HEK293 (cell line): ENCODE data around the gene HS3ST5.

Experiments used
- CTCF ChIA-PET: fragments of 350-600 bp; formaldehyde crosslinking; extraction: SDS; loops from one replicate; lab custom pipeline; 2021; ENCODE audit warnings: antibody characterized with exemption; lab: Yijun Ruan, JAX
- POLR2A ChIA-PET: fragments of 300-600 bp; formaldehyde crosslinking; extraction: SDS; loops from one replicate; lab custom pipeline; 2020; ENCODE audit warnings: antibody characterized with exemption, inconsistent platforms; lab: Yijun Ruan, JAX
- H3K27ac ChIP-seq: fragments of 200-500 bp; sonication (Bioruptor generic); 2 replicates; pipeline ENCODE4 v1.5.1; 2014; ENCODE audit warnings: low read depth, low read length, control low read depth, inconsistent platforms; ENCODE audit errors: extremely low read depth
- H3K36me3 ChIP-seq, 2 experiments: fragments of 200-500 bp in 1 of 2; sonication (Bioruptor generic) in 1 of 2; 1 replicate in 1 of 2; 2 replicates in 1 of 2; pipeline ENCODE4 v1.5.1; 2014 to 2017; ENCODE audit warnings: inconsistent platforms in 2 of 2, low read length in 2 of 2; ENCODE audit not compliant: control insufficient read depth in 2 of 2, insufficient read depth in 1 of 2
- H3K4me1 ChIP-seq: fragments of 200-500 bp; sonication (Bioruptor generic); 2 replicates; pipeline ENCODE4 v1.5.1; 2014; ENCODE audit warnings: mild to moderate bottlenecking, low read length, inconsistent platforms; ENCODE audit not compliant: control insufficient read depth, insufficient read depth
- H3K4me3 ChIP-seq: 2 replicates; pipeline ENCODE4 v1.5.1; 2011; ENCODE audit warnings: low read depth, mild to moderate bottlenecking, control low read depth, low read length, moderate library complexity
- H3K9me3 ChIP-seq: fragments of 200-500 bp; sonication (Bioruptor generic); 2 replicates; pipeline ENCODE4 v1.5.1; 2014; ENCODE audit warnings: low read depth, low read length, inconsistent platforms; ENCODE audit not compliant: control insufficient read depth, insufficient read depth
- BCL11B ChIP-seq: fragments of 450-650 bp; formaldehyde crosslinking; IDR thresholded peaks from 2 replicates; pipeline ENCODE4 v1.5.1; 2016; ENCODE audit warnings: low read depth, missing biosample characterization, missing genetic modification characterization
- KLF10 ChIP-seq: fragments of 450-650 bp; IDR thresholded peaks from 2 replicates; pipeline ENCODE4 v1.5.1; 2018; ENCODE audit warnings: missing biosample characterization, mild to moderate bottlenecking, missing genetic modification characterization
- ZBTB10 ChIP-seq: fragments of 450-650 bp; formaldehyde crosslinking; IDR thresholded peaks from 2 replicates; pipeline ENCODE4 v1.5.1; 2016; ENCODE audit warnings: missing biosample characterization, missing genetic modification characterization
- ZNF148 ChIP-seq: fragments of 450-650 bp; formaldehyde crosslinking; IDR thresholded peaks from 2 replicates; pipeline ENCODE4 v1.5.0; 2017; ENCODE audit warnings: missing biosample characterization, missing genetic modification characterization, borderline replicate concordance
- ZNF2 ChIP-seq: fragments of 450-650 bp; formaldehyde crosslinking; IDR thresholded peaks from 2 replicates; pipeline ENCODE4 v1.5.1; 2016; ENCODE audit warnings: missing biosample characterization, missing genetic modification characterization
- ZNF324 ChIP-seq: fragments of 450-650 bp; formaldehyde crosslinking; IDR thresholded peaks from 2 replicates; pipeline ENCODE4 v1.5.1; 2016; ENCODE audit warnings: missing biosample characterization, missing genetic modification characterization
- ZNF366 ChIP-seq: fragments of 450-650 bp; formaldehyde crosslinking; conservative IDR thresholded peaks from 2 replicates; pipeline ENCODE4 v1.5.1; 2016; ENCODE audit warnings: missing biosample characterization, missing genetic modification characterization
- ZNF585B ChIP-seq: fragments of 450-650 bp; formaldehyde crosslinking; IDR thresholded peaks from 2 replicates; pipeline ENCODE4 v1.5.1; 2016; ENCODE audit warnings: missing biosample characterization, missing genetic modification characterization
- ZNF626 ChIP-seq: fragments of 450-650 bp; sonication (Bioruptor Pico); formaldehyde crosslinking; IDR thresholded peaks from 2 replicates; pipeline ENCODE4 v1.5.1; 2018; ENCODE audit warnings: missing biosample characterization, missing genetic modification characterization, inconsistent platforms
- ZNF645 ChIP-seq: fragments of 450-650 bp; formaldehyde crosslinking; IDR thresholded peaks from 2 replicates; pipeline ENCODE4; 2016; ENCODE audit warnings: missing biosample characterization, missing genetic modification characterization
- ZNF707 ChIP-seq: fragments of 450-650 bp; formaldehyde crosslinking; IDR thresholded peaks from 2 replicates; pipeline ENCODE4 v1.5.1; 2016; ENCODE audit warnings: missing biosample characterization, missing genetic modification characterization
- ZNF830 ChIP-seq: fragments of 450-650 bp; IDR thresholded peaks from 2 replicates; pipeline ENCODE4 v1.5.0; 2018; ENCODE audit warnings: missing biosample characterization, missing genetic modification characterization, low read depth, mild to moderate bottlenecking, moderate library complexity
- TF ChIP-seq, protein P1 (sequence below): fragments of 450-650 bp; formaldehyde crosslinking; IDR thresholded peaks from 2 replicates; pipeline ENCODE4 v1.5.1; 2016; ENCODE audit warnings: missing biosample characterization, missing genetic modification characterization
- TF ChIP-seq, protein P2 (sequence below): fragments of 450-650 bp; formaldehyde crosslinking; IDR thresholded peaks from 2 replicates; pipeline ENCODE4 v1.5.1; 2016; ENCODE audit warnings: missing biosample characterization, missing genetic modification characterization

Gene HS3ST5

GRCh38 chr6:114061116-114061515, 281.7 kb downstream of the HS3ST5 start:
- ChIA-PET CTCF (interaction anchor here (0.6 to 3.5 kb wide), 6 partner anchors 10 to 746 kb away, joined by 3 to 31 read pairs (median 3); no protein-coding TSS in a partner anchor), POLR2A (no interaction called here)
- Histone ChIP-seq H3K36me3 (no peaks in the 10 kb centered on the region), H3K9me3 (no peaks in the 10 kb centered on the region), H3K4me3 (no peak overlapping the region), H3K27ac (no peak overlapping the region), H3K4me1 (no peaks in the 10 kb centered on the region)
- no peak for TF ChIP-seq ZNF645 (tag by site-specific recombination)
- TF ChIP-seq, protein P1, sequence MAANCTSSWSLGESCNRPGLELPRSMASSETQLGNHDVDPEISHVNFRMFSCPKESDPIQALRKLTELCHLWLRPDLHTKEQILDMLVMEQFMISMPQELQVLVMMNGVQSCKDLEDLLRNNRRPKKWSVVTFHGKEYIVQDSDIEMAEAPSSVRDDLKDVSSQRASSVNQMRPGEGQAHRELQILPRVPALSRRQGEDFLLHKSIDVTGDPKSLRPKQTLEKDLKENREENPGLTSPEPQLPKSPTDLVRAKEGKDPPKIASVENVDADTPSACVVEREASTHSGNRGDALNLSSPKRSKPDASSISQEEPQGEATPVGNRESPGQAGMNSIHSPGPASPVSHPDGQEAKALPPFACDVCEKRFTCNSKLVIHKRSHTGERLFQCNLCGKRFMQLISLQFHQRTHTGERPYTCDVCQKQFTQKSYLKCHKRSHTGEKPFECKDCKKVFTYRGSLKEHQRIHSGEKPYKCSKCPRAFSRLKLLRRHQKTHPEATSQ (tag by site-specific recombination), result no peak
- TF ChIP-seq ZNF830, result no peak
- TF ChIP-seq ZNF2 (tag by site-specific recombination), result no peak

DNA sequence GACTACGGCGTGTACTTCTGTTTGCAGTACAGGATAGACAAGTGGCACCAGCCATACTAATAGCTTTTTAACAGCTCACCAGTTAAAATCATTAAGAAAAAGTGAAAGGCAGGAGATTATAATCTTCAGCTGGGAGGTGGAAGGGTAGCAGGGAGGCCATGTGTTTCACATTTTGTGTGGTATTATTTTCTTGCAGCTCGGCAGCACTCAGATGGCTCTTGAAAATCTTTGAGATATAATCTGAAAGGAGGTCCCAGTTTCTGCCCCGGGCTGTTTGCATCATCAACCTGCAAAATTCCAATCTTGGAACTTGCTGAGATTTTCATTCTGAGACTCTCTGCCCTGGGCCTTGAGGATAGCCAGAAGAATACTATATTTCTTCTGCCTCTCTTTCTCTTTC, 284.4 kb downstream of the HS3ST5 start:
- Histone ChIP-seq H3K36me3 (no peaks in the 10 kb centered on the region), H3K4me1 (no peaks in the 10 kb centered on the region), H3K9me3 (no peaks in the 10 kb centered on the region), H3K4me3 (no peak overlapping the region), H3K27ac (no peak overlapping the region)
- TF ChIP-seq ZNF626 (tag by site-specific recombination), result no peak
- no peak for TF ChIP-seq ZNF707 (tag by site-specific recombination)
- TF ChIP-seq ZNF585B, result no peak
- TF ChIP-seq ZNF366 (tag by site-specific recombination), result no peak
- no peak for TF ChIP-seq ZNF148 (tag by site-specific recombination)
- TF ChIP-seq ZBTB10, result no peak
- no peak for TF ChIP-seq ZNF324 (tag by site-specific recombination)
- TF ChIP-seq, protein P2, sequence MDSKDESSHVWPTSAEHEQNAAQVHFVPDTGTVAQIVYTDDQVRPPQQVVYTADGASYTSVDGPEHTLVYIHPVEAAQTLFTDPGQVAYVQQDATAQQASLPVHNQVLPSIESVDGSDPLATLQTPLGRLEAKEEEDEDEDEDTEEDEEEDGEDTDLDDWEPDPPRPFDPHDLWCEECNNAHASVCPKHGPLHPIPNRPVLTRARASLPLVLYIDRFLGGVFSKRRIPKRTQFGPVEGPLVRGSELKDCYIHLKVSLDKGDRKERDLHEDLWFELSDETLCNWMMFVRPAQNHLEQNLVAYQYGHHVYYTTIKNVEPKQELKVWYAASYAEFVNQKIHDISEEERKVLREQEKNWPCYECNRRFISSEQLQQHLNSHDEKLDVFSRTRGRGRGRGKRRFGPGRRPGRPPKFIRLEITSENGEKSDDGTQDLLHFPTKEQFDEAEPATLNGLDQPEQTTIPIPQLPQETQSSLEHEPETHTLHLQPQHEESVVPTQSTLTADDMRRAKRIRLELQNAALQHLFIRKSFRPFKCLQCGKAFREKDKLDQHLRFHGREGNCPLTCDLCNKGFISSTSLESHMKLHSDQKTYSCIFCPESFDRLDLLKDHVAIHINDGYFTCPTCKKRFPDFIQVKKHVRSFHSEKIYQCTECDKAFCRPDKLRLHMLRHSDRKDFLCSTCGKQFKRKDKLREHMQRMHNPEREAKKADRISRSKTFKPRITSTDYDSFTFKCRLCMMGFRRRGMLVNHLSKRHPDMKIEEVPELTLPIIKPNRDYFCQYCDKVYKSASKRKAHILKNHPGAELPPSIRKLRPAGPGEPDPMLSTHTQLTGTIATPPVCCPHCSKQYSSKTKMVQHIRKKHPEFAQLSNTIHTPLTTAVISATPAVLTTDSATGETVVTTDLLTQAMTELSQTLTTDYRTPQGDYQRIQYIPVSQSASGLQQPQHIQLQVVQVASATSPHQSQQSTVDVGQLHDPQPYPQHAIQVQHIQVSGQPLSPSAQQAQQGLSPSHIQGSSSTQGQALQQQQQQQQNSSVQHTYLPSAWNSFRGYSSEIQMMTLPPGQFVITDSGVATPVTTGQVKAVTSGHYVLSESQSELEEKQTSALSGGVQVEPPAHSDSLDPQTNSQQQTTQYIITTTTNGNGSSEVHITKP (tag by site-specific recombination), result no peak
- TF ChIP-seq BCL11B (tag by site-specific recombination), result no peak
- TF ChIP-seq KLF10, result no peak
- ChIA-PET POLR2A (no interaction called here), CTCF (interaction anchor here (0.6 to 0.7 kb wide), 3 partner anchors 9 to 199 kb away, joined by 3 to 4 read pairs (median 3); no protein-coding TSS in a partner anchor)
